Calu3 (cell line): ENCODE measurements around the gene CDH4. TPM values are rescaled to one million over a fixed set of nuclear protein-coding genes. Genes with fewer than 3 reads are reported as not detected.

Experiments
- BruUV-seq: library from RNA; stranded (reverse); fragments of 400-500 nt; replicated peaks from 2 replicates; lab custom pipeline; 2021; lab: Mats Ljungman, UMichigan
- CTCF ChIA-PET: fragments of 300-600 bp; sonication (Branson Sonifier 250); formaldehyde crosslinking; loops from one replicate; lab custom pipeline; 2022; ENCODE audit warnings: antibody characterized with exemption; lab: Charles Lee
- DNase-seq: peaks from one replicate; pipeline ENCODE4 v3.0.0; 2022
- H3K27ac Mint-ChIP-seq: one replicate; pipeline ENCODE4 v1.8.0; 2022; ENCODE audit warnings: mixed read lengths; ENCODE audit not compliant: unreplicated experiment
- H3K27me3 Mint-ChIP-seq: one replicate; pipeline ENCODE4 v1.8.0; 2022; ENCODE audit warnings: mixed read lengths; ENCODE audit not compliant: unreplicated experiment
- H3K36me3 Mint-ChIP-seq: one replicate; pipeline ENCODE4 v1.8.0; 2022; ENCODE audit warnings: mild to moderate bottlenecking, moderate library complexity, mixed read lengths; ENCODE audit not compliant: insufficient read depth, unreplicated experiment
- H3K4me1 Mint-ChIP-seq: one replicate; pipeline ENCODE4 v1.8.0; 2022; ENCODE audit warnings: mild to moderate bottlenecking, low read depth, mixed read lengths; ENCODE audit not compliant: unreplicated experiment
- H3K4me3 Mint-ChIP-seq: one replicate; pipeline ENCODE4 v1.8.0; 2022; ENCODE audit warnings: mild to moderate bottlenecking, low read depth, moderate library complexity, mixed read lengths; ENCODE audit not compliant: unreplicated experiment
- H3K9me3 Mint-ChIP-seq: one replicate; pipeline ENCODE4 v1.8.0; 2022; ENCODE audit warnings: low read depth, mixed read lengths; ENCODE audit not compliant: unreplicated experiment
- CTCF ChIP-seq: fragments of 200-600 bp; IDR thresholded peaks from one replicate; pipeline ENCODE4 v1.8.0; 2022; ENCODE audit warnings: antibody characterized with exemption; ENCODE audit not compliant: unreplicated experiment
- intact Hi-C: fragments of 100-400 bp; cut with micrococcal nuclease; formaldehyde crosslinking; loops from one replicate; pipeline ENCODE4 v1.10.0; 2022; ENCODE audit not compliant: unreplicated experiment
- total RNA-seq: library from RNA; stranded (reverse); gene quantifications from 2 replicates; pipeline ENCODE4 v1.2.3, GENCODE V29; 2022

CDH4 gene
- total RNA-seq, 1 experiment from 2014 or later, result not detected

GRCh38 chr20:61515922-61516321 lies 263.9 kb downstream of the CDH4 start:
- intact Hi-C loops, result no loop called here
- no peak overlapping the region for H3K4me3 Mint-ChIP-seq
- DNase-seq, result no peak
- peaks cover 6% of the 10 kb centered on the region for H3K9me3 Mint-ChIP-seq
- no peak for TF ChIP-seq CTCF
- H3K27me3 Mint-ChIP-seq, result peaks cover 36% of the 10 kb centered on the region
- BruUV-seq, result no TSS peak
- CTCF ChIA-PET, result no interaction called here
- H3K27ac Mint-ChIP-seq, result no peak overlapping the region
- H3K36me3 Mint-ChIP-seq, result no peaks in the 10 kb centered on the region
- no peaks in the 10 kb centered on the region for H3K4me1 Mint-ChIP-seq

GRCh38 chr20:61516346-61517208 lies 264.5 kb downstream of the CDH4 start:
- BruUV-seq, result no TSS peak

GRCh38 chr20:61517419-61517818 lies 265.4 kb downstream of the CDH4 start:
- CTCF ChIA-PET, result no interaction called here
- H3K36me3 Mint-ChIP-seq, result no peaks in the 10 kb centered on the region
- intact Hi-C loops, result no loop called here
- DNase-seq, result no peak
- TF ChIP-seq CTCF, result no peak
- H3K4me3 Mint-ChIP-seq, result no peak overlapping the region
- no TSS peak for BruUV-seq
- peaks cover 34% of the 10 kb centered on the region for H3K27me3 Mint-ChIP-seq
- H3K4me1 Mint-ChIP-seq, result no peaks in the 10 kb centered on the region
- H3K9me3 Mint-ChIP-seq, result peaks cover 6% of the 10 kb centered on the region
- no peak overlapping the region for H3K27ac Mint-ChIP-seq

More at GRCh38 chr20:61516346-61517208, 264.5 kb downstream of the CDH4 start:
- Mint-ChIP-seq H3K4me3 (no peak overlapping the region), H3K9me3 (peaks cover 6% of the 10 kb centered on the region), H3K4me1 (no peaks in the 10 kb centered on the region), H3K27me3 (peaks cover 34% of the 10 kb centered on the region), H3K36me3 (no peaks in the 10 kb centered on the region), H3K27ac (no peak overlapping the region)
- CTCF ChIA-PET, result no interaction called here
- DNase-seq, result no peak
- TF ChIP-seq CTCF, result no peak
- intact Hi-C loops, result no loop called here

- intact Hi-C loops, result no loop called here
- no peaks in the 10 kb centered on the region for H3K36me3 Mint-ChIP-seq
- H3K9me3 Mint-ChIP-seq, result peaks cover 10% of the 10 kb centered on the region
- BruUV-seq, result no TSS peak
- CTCF ChIA-PET, result no interaction called here
- no peak for TF ChIP-seq CTCF
- H3K4me1 Mint-ChIP-seq, result no peaks in the 10 kb centered on the region
- no peak overlapping the region for H3K27ac Mint-ChIP-seq
- H3K27me3 Mint-ChIP-seq, result peaks cover 34% of the 10 kb centered on the region
- no peak for DNase-seq
- H3K4me3 Mint-ChIP-seq, result no peak overlapping the region
These were observed 266.4 kb downstream of the CDH4 start for GRCh38 chr20:61518424-61518951.
